Endothelial cell of umbilical vein (primary cell): ENCODE results near the gene TRIM52. TPM values are rescaled to one million over a fixed set of nuclear protein-coding genes. Genes with fewer than 3 reads are reported as not detected.

Experiments used
- BruUV-seq: library from RNA; stranded (reverse); fragments of 400-500 nt; replicated peaks from 2 replicates; lab custom pipeline; 2021; lab: Mats Ljungman, UMichigan
- CTCF ChIA-PET: fragments of 300-600, 350-600 bp; sonication (Branson Sonifier 250); formaldehyde crosslinking; loops from one replicate; lab custom pipeline; 2021; ENCODE audit warnings: antibody characterized with exemption, inconsistent platforms; lab: Charles Lee
- POLR2A ChIA-PET: fragments of 300-600, 350-600 bp; sonication (Branson Sonifier 250); formaldehyde crosslinking; loops from one replicate; lab custom pipeline; 2021; ENCODE audit warnings: antibody characterized with exemption, inconsistent platforms; lab: Charles Lee
- DNase-seq: peaks from one replicate; pipeline ENCODE4 v3.0.0-alpha.2; 2011; ENCODE audit warnings: low read depth, low spot score
- FAIRE-seq: peaks from 2 replicates; lab custom pipeline; 2011; peaks lifted over from hg19 to GRCh38; lab: Jason Lieb, UNC
- H2AFZ ChIP-seq: 2 replicates; pipeline ENCODE4 v1.6.0; 2012; ENCODE audit warnings: low read depth, low read length, control low read depth, inconsistent platforms
- H3K27ac ChIP-seq: 2 replicates; pipeline ENCODE4 v1.5.1; 2011; ENCODE audit warnings: low read depth, mild to moderate bottlenecking, control low read depth, low read length, moderate library complexity; ENCODE audit not compliant: insufficient read depth
- H3K27me3 ChIP-seq, 2 experiments: 2 replicates each; pipeline versions ENCODE4 v1.6.0 to v1.6.1; 2011; ENCODE audit warnings: low read length in 2 of 2, mixed read lengths in 1 of 2; ENCODE audit not compliant: control insufficient read depth in 2 of 2, insufficient read depth in 2 of 2
- H3K36me3 ChIP-seq, 2 experiments: 2 replicates in 1 of 2; 3 replicates in 1 of 2; pipeline ENCODE4 v1.5.1; 2011; ENCODE audit warnings: low read length in 2 of 2, mild to moderate bottlenecking in 1 of 2, moderate library complexity in 1 of 2; ENCODE audit not compliant: control insufficient read depth in 2 of 2, insufficient read depth in 2 of 2; ENCODE audit errors: extremely low read depth in 1 of 2
- H3K4me1 ChIP-seq: 3 replicates; pipeline ENCODE4 v1.5.1; 2011; ENCODE audit warnings: mild to moderate bottlenecking, low read length; ENCODE audit not compliant: control insufficient read depth, insufficient read depth; ENCODE audit errors: extremely low read depth
- H3K4me2 ChIP-seq: 2 replicates; pipeline ENCODE4 v1.6.1; 2011; ENCODE audit warnings: low read length, control low read depth, mixed read lengths; ENCODE audit not compliant: insufficient read depth
- H3K4me3 ChIP-seq, 3 experiments: fragments of 200-600 bp in 1 of 3; sonication (generic), shearing (Covaris generic) in 1 of 3; replicated peaks in 1 of 3; 2 replicates each; pipeline ENCODE4 v1.5.1; 2011 to 2016; ENCODE audit warnings: control low read depth in 3 of 3, low read length in 3 of 3, mild to moderate bottlenecking in 2 of 3, inconsistent platforms in 1 of 3, low read depth in 1 of 3, moderate library complexity in 1 of 3; ENCODE audit not compliant: insufficient read depth in 1 of 3
- H3K79me2 ChIP-seq: 2 replicates; pipeline ENCODE4 v1.6.0; 2012; ENCODE audit warnings: low read length, inconsistent platforms; ENCODE audit not compliant: control insufficient read depth, insufficient read depth
- H3K9ac ChIP-seq: replicated peaks from 2 replicates; pipeline ENCODE3; 2011; ENCODE audit warnings: low read length, control low read depth; ENCODE audit not compliant: insufficient read depth; ENCODE audit errors: extremely low read depth
- H3K9me1 ChIP-seq: replicated peaks from 3 replicates; pipeline ENCODE4 v1.6.0; 2011; ENCODE audit warnings: mild to moderate bottlenecking, low read length; ENCODE audit not compliant: control insufficient read depth, insufficient read depth; ENCODE audit errors: extremely low read depth
- H3K9me3 ChIP-seq: replicated peaks from 2 replicates; pipeline ENCODE4 v1.5.1; 2012; ENCODE audit warnings: low read length, inconsistent platforms; ENCODE audit not compliant: control insufficient read depth, insufficient read depth
- H4K20me1 ChIP-seq: replicated peaks from 2 replicates; pipeline ENCODE3; 2011; ENCODE audit warnings: mild to moderate bottlenecking, low read length; ENCODE audit not compliant: control insufficient read depth, insufficient read depth; ENCODE audit errors: extremely low read depth
- CTCF ChIP-seq, 2 donors: IDR thresholded peaks; 1 replicate in 1 of 2; 2 replicates in 1 of 2; pipeline ENCODE4 v1.5.1; 2011; ENCODE audit warnings: low read length in 2 of 2, mild to moderate bottlenecking in 2 of 2, moderate library complexity in 2 of 2, control low read depth in 1 of 2, inconsistent platforms in 1 of 2, low read depth in 1 of 2; ENCODE audit not compliant: insufficient read depth in 1 of 2; ENCODE audit errors: extremely low read depth in 1 of 2
- EZH2 ChIP-seq: IDR thresholded peaks from 2 replicates; pipeline ENCODE4 v1.6.1; 2012; ENCODE audit warnings: borderline replicate concordance, low read depth, mild to moderate bottlenecking, moderate library complexity, low read length, inconsistent platforms; ENCODE audit not compliant: severe bottlenecking
- FOS ChIP-seq: IDR thresholded peaks from 2 replicates; pipeline ENCODE4 v1.6.1; 2011; ENCODE audit warnings: mild to moderate bottlenecking, low read length, moderate library complexity, borderline replicate concordance; ENCODE audit not compliant: insufficient read depth
- GATA2 ChIP-seq: IDR thresholded peaks from 2 replicates; pipeline ENCODE4 v1.7.0; 2011; ENCODE audit warnings: low read depth, mild to moderate bottlenecking, moderate library complexity, mixed read lengths, low read length; ENCODE audit not compliant: insufficient read length, insufficient read depth
- JUN ChIP-seq: IDR thresholded peaks from 2 replicates; pipeline ENCODE4 v1.6.1; 2011; ENCODE audit warnings: borderline replicate concordance, low read depth; ENCODE audit not compliant: insufficient read length, insufficient read depth
- MAX ChIP-seq: IDR thresholded peaks from 2 replicates; pipeline ENCODE4 v1.6.1; 2011; ENCODE audit not compliant: insufficient read depth, insufficient read length
- MYC ChIP-seq: IDR thresholded peaks from one replicate; pipeline ENCODE4 v1.6.1; 2011; ENCODE audit warnings: mild to moderate bottlenecking, low read depth, low read length
- POLR2A ChIP-seq: IDR thresholded peaks from 2 replicates; pipeline ENCODE4 v1.6.1; 2012; ENCODE audit warnings: low read depth, mild to moderate bottlenecking, control low read depth, low read length
- POLR2AphosphoS5 ChIP-seq: IDR thresholded peaks from 2 replicates; pipeline ENCODE4 v1.6.1; 2012; ENCODE audit warnings: low read depth, mild to moderate bottlenecking, control low read depth, low read length, moderate library complexity; ENCODE audit not compliant: insufficient read depth
- dilution Hi-C: fragments of 300-500 bp; cut with MboI; formaldehyde crosslinking; loops from one replicate; pipeline ENCODE4 v1.15.0; 2019; ENCODE audit warnings: low sequenced_read_pairs; ENCODE audit not compliant: extremely low pct_ligation_motif_present
- intact Hi-C: fragments of 100-400 bp; cut with micrococcal nuclease; formaldehyde crosslinking; loops from one replicate; pipeline ENCODE4 v1.10.0; 2022
- polyA plus RNA-seq, 4 experiments: library from polyadenylated mRNA; depleted of rRNA in 3 of 4; stranded (reverse) in 3 of 4; unstranded in 1 of 4; fragments of >200 nt; gene quantifications; 2 replicates each; pipeline versions ENCODE4 v1.2.1 to v1.2.3, GENCODE V29; 2011 to 2012; ENCODE audit warnings: missing spikeins in 1 of 4
- total RNA-seq: library from RNA; stranded (reverse); gene quantifications from 2 replicates; pipeline ENCODE4 v1.2.3, GENCODE V29; 2021

Gene TRIM52
- total and polyA plus RNA-seq, 2 donors (not counting 3 experiments of a cell fraction or from before 2014, with no cell fraction given): 5.6 to 10.1 TPM

GRCh38 chr5:181232593-181232992 lies 28.4 kb downstream of the TRIM52 start:
- Histone ChIP-seq H3K79me2 (peaks cover 5% of the 10 kb centered on the region), H3K27me3 (no peaks in the 10 kb centered on the region), H3K9me3 (no peaks in the 10 kb centered on the region), H3K36me3 (peaks cover 21 to 37% of the 10 kb centered on the region in 2 experiments), H3K4me1 (peaks cover 2% of the 10 kb centered on the region), H3K27ac (no peak overlapping the region), H2AFZ (no peak overlapping the region), H4K20me1 (peaks cover 2% of the 10 kb centered on the region), H3K4me3 (no peak overlapping the region), H3K9ac (no peak overlapping the region), H3K9me1 (no peaks in the 10 kb centered on the region), H3K4me2 (no peak overlapping the region)
- dilution Hi-C loops (no loop called here), intact Hi-C loops (no loop called here)
- TF ChIP-seq POLR2AphosphoS5: no peak
- no peak for TF ChIP-seq MYC
- TF ChIP-seq CTCF (IDR thresholded peaks at IDR 0.05; ENCODE audit: extremely low read depth in 1 of 2, insufficient read depth in 1 of 2, low read depth in 1 of 2, low read length in 2 of 2): no peak
- no peak for TF ChIP-seq POLR2A
- TF ChIP-seq MAX: no peak
- no peak for TF ChIP-seq EZH2
- TF ChIP-seq GATA2: no peak
- TF ChIP-seq JUN: no peak
- TF ChIP-seq FOS: no peak
- ChIA-PET POLR2A (no interaction called here), CTCF (interaction anchor here (1.0 kb wide), 1 partner anchor 10 kb away, joined by 3 read pairs; no protein-coding TSS in a partner anchor)
- DNase-seq (no peak), FAIRE-seq (no peak)
- BruUV-seq: no TSS peak
